Sigmoid colon (tissue), 7 donors: ENCODE data around the gene SYT5. TPM values are rescaled to one million over a fixed set of nuclear protein-coding genes. Genes with fewer than 3 reads are reported as not detected.

Source experiments
- DNase-seq: peaks from one replicate; pipeline ENCODE4 v3.0.0-alpha.2; 2019
- H3K27ac ChIP-seq, 4 donors: fragments of 200-600 bp; sonication (generic); one replicate each; pipeline ENCODE4 v1.5.1; 2016 to 2019; ENCODE audit warnings: mild to moderate bottlenecking in 1 of 4
- H3K27me3 ChIP-seq, 3 donors: fragments of 200-600 bp; sonication (generic); one replicate each; pipeline ENCODE4 v1.5.1; 2019; ENCODE audit warnings: mild to moderate bottlenecking in 1 of 3
- H3K36me3 ChIP-seq, 4 donors: fragments of 200-600 bp; sonication (generic); one replicate each; pipeline ENCODE4 v1.5.1; 2016 to 2019
- H3K4me1 ChIP-seq, 4 donors: fragments of 200-600 bp; sonication (generic); one replicate each; pipeline ENCODE4 v1.5.1; 2017 to 2019
- H3K4me3 ChIP-seq, 4 donors: fragments of 200-600 bp; sonication (generic); one replicate each; pipeline ENCODE4 v1.5.1; 2017 to 2019; ENCODE audit warnings: mild to moderate bottlenecking in 2 of 4, moderate library complexity in 1 of 4
- H3K9me3 ChIP-seq, 4 donors: fragments of 200-600 bp in 3 of 4; sonication (generic) in 3 of 4; one replicate each; pipeline versions ENCODE4 v1.5.1 to v1.6.1; 2013 to 2019
- EP300 ChIP-seq, 4 donors: sonication (generic); formaldehyde crosslinking; IDR thresholded peaks; one replicate each; pipeline ENCODE4 v1.6.1; 2017; ENCODE audit warnings: antibody characterized with exemption in 4 of 4
- POLR2A ChIP-seq, 2 donors: fragments of 450-650 bp; IDR thresholded peaks; one replicate each; pipeline ENCODE4 v1.6.1; 2016; ENCODE audit warnings: antibody characterized with exemption in 2 of 2, mild to moderate bottlenecking in 2 of 2, moderate library complexity in 2 of 2
- POLR2AphosphoS5 ChIP-seq, 4 donors: sonication (generic); formaldehyde crosslinking; IDR thresholded peaks; one replicate each; pipeline ENCODE4 v1.6.1; 2017; ENCODE audit warnings: antibody characterized with exemption in 4 of 4
- WGBS, 2 donors: extraction: QIAGEN DNeasy Blood & Tissue Kit; methylation state at CpG; one replicate each; pipeline ENCODE4 v1.1.7; 2013; 5-methylcytosine and 5-hydroxymethylcytosine counted together
- intact Hi-C: fragments of 100-400 bp; cut with DNase I; formaldehyde crosslinking; loops from one replicate; pipeline ENCODE4 v1.15.1; 2023
- polyA plus RNA-seq, 3 donors: library from polyadenylated mRNA; stranded (reverse); fragments of 200-250 nt; gene quantifications; one replicate each; pipeline ENCODE4 v1.2.3, GENCODE V29; 2013
- total RNA-seq, 4 donors: library from RNA; depleted of rRNA; stranded (reverse); fragments of >200 nt; gene quantifications; one replicate each; pipeline ENCODE4 v1.1.0, GENCODE V29; 2016
- TF ChIP-seq, protein P1 (sequence below), 4 experiments: fragments of 450-650 bp in 3 of 4; fragments of 200-600 bp in 1 of 4; IDR thresholded peaks; one replicate each; pipeline ENCODE4 v1.5.1; 2016 to 2019; ENCODE audit warnings: antibody characterized with exemption in 4 of 4, mild to moderate bottlenecking in 3 of 4, moderate library complexity in 2 of 4
- donor health status: healthy with polysubstance abuse.
- donor health status: Bipolar disorder and iron deficiency.
- donor health status: healthy.

The SYT5 gene
- total and polyA plus RNA-seq, 7 donors, result 0.69 to 9.6 (median 1.9) TPM

GRCh38 chr19:55137915-55138314 lies 42.2 kb downstream of the SYT5 start:
- no peak for DNase-seq
- Histone ChIP-seq H3K27me3 (peaks cover 18 to 88% (median 60%) of the 10 kb centered on the region in 3 donors), H3K27ac (no peak overlapping the region), H3K4me1 (peaks cover 0 to 12% (median 0%) of the 10 kb centered on the region in 4 donors), H3K9me3 (no peaks in the 10 kb centered on the region), H3K36me3 (no peaks in the 10 kb centered on the region), H3K4me3 (no peak overlapping the region)
- WGBS, 2 donors, result 45 to 58% methylated on average over 9 of the region's 9 CpGs
- intact Hi-C loops, result no loop called here
- TF ChIP-seq EP300 (IDR thresholded peaks at IDR 0.05) (no peak), POLR2A (IDR thresholded peaks at IDR 0.05) (no peak), POLR2AphosphoS5 (IDR thresholded peaks at IDR 0.05) (no peak)
- TF ChIP-seq, protein P1, sequence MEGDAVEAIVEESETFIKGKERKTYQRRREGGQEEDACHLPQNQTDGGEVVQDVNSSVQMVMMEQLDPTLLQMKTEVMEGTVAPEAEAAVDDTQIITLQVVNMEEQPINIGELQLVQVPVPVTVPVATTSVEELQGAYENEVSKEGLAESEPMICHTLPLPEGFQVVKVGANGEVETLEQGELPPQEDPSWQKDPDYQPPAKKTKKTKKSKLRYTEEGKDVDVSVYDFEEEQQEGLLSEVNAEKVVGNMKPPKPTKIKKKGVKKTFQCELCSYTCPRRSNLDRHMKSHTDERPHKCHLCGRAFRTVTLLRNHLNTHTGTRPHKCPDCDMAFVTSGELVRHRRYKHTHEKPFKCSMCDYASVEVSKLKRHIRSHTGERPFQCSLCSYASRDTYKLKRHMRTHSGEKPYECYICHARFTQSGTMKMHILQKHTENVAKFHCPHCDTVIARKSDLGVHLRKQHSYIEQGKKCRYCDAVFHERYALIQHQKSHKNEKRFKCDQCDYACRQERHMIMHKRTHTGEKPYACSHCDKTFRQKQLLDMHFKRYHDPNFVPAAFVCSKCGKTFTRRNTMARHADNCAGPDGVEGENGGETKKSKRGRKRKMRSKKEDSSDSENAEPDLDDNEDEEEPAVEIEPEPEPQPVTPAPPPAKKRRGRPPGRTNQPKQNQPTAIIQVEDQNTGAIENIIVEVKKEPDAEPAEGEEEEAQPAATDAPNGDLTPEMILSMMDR (IDR thresholded peaks at IDR 0.05), result no peak

- H3K27me3 ChIP-seq, result peaks cover 11 to 86% (median 47%) of the 10 kb centered on the region in 3 donors
- intact Hi-C loops, result no loop called here
- WGBS, 2 donors, result 72 to 84% methylated on average over 17 of the region's 17 CpGs
- H3K36me3 ChIP-seq, result no peaks in the 10 kb centered on the region
- no peak for DNase-seq
- H3K4me3 ChIP-seq, result no peak overlapping the region
- H3K4me1 ChIP-seq, result peaks cover 0 to 9% (median 0%) of the 10 kb centered on the region in 4 donors
- TF ChIP-seq, protein P1 (IDR thresholded peaks at IDR 0.05), result no peak
- TF ChIP-seq POLR2AphosphoS5 (IDR thresholded peaks at IDR 0.05), result no peak
- no peak for TF ChIP-seq POLR2A (IDR thresholded peaks at IDR 0.05)
- no peak for TF ChIP-seq EP300 (IDR thresholded peaks at IDR 0.05)
- H3K27ac ChIP-seq, result no peak overlapping the region
- no peaks in the 10 kb centered on the region for H3K9me3 ChIP-seq
Observed at GRCh38 chr19:55136399-55137102, 43.5 kb downstream of the SYT5 start.

DNA sequence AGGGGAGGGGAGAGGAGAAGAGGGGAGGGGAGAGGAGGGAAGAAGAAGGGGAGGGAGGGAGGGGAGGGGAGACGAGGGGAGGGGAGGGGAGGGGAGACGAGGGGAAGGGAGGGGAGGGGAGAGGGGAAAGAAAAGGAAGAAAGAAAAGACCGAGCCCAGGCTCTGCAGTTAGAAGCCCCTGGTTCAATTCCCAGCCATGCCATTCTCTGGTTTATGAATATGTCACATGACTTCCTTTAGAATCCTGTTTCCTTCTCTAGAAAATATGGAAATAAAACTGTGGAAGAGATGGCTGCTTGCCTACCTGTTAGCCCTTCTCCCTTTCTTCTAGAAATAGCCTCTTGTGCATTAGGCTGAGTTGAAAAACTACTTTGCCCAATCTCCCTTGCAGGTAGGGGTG lies 45.4 kb downstream of the SYT5 start:
- WGBS, 2 donors, result 0 to 3% methylated on average over 2 of the region's 3 CpGs

DNA sequence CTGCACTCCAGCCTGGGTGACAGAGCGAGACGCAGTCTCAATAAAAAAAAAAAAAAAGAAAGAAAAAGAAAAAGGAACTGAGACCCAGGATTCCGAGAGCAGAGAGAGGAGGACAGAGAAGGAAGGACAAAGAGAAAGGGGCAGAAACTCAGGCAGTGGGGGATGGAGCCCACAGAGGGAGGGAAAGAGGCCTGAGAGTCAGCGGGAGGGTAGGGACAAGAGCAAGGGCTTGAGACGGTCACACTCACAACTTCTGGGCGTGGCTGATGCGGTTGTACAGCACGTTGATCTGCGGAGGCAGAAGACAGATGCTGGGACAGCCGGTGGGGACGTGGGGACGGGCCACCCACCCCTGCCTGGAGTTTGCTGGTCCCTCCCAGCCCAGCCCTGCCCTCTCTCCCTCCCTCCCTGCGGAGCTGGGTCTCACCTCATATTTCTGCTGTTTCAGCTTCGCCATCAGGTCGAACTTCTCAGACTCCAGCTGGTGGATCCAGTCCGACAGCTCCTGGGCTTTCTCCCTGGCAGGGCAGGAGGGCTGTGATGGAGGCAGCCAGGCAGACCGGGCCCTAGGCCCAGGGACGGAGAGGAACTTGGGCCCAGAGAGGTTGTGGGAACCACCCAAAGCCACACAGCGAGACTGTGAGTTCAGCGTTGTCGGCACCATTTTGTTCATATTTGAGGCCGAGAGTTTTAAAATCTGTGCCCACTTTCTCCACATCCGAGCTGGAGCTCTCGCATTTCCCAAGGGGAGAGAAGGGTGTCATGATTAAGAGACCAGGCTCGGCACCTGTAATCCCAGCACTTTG lies 46.2 kb downstream of the SYT5 start:
- no peak for DNase-seq
- TF ChIP-seq, protein P1 (IDR thresholded peaks at IDR 0.05), result no peak
- TF ChIP-seq POLR2AphosphoS5 (IDR thresholded peaks at IDR 0.05) (no peak), POLR2A (IDR thresholded peaks at IDR 0.05) (no peak), EP300 (IDR thresholded peaks at IDR 0.05) (no peak)
- H3K4me3 ChIP-seq, result no peak overlapping the region
- H3K4me1 ChIP-seq, result no peaks in the 10 kb centered on the region
- no peaks in the 10 kb centered on the region for H3K36me3 ChIP-seq
- no peak overlapping the region for H3K27ac ChIP-seq
- no peaks in the 10 kb centered on the region for H3K9me3 ChIP-seq
- WGBS, 2 donors, result 40 to 64% methylated on average over 25 of the region's 25 CpGs
- peaks cover 10 to 85% (median 40%) of the 10 kb centered on the region in 3 donors for H3K27me3 ChIP-seq
- intact Hi-C loops, result no loop called here

More for the DNA sequence above, 45.4 kb downstream of the SYT5 start:
- H3K36me3 ChIP-seq, result no peaks in the 10 kb centered on the region
- no peaks in the 10 kb centered on the region for H3K9me3 ChIP-seq
- no peak for DNase-seq
- TF ChIP-seq POLR2AphosphoS5 (IDR thresholded peaks at IDR 0.05) (no peak), EP300 (IDR thresholded peaks at IDR 0.05) (no peak), POLR2A (IDR thresholded peaks at IDR 0.05) (no peak)
- TF ChIP-seq, protein P1 (IDR thresholded peaks at IDR 0.05), result no peak
- no peaks in the 10 kb centered on the region for H3K4me1 ChIP-seq
- intact Hi-C loops, result no loop called here
- no peak overlapping the region for H3K4me3 ChIP-seq
- H3K27ac ChIP-seq, result no peak overlapping the region
- peaks cover 10 to 86% (median 40%) of the 10 kb centered on the region in 3 donors for H3K27me3 ChIP-seq
